ENCODE measurements around the gene UGT1A3. TPM values are rescaled to one million over a fixed set of nuclear protein-coding genes. Genes with fewer than 3 reads are reported as not detected.
A peak's percentile ranks its signal among the peaks of the same experiment; 100 is the strongest.

The UGT1A3 gene
- total and polyA plus RNA-seq, 3 donors from 2014 or later, result not detected

GRCh38 chr2:233705911-233706506 lies 22.8 kb upstream of the UGT1A3 start:
- no peak overlapping the region for H3K27ac ChIP-seq
- 69 to 77% methylated on average over 4 of the region's 4 CpGs for WGBS, 2 donors
- H3K9me3 ChIP-seq, result no peaks in the 10 kb centered on the region
- intact Hi-C loops (cut with DNase I; ENCODE audit: low total_unique reads), result no loop called here
- H3K4me3 ChIP-seq, result no peak overlapping the region
- no peak for DNase-seq
- no peak for TF ChIP-seq POLR2A (IDR thresholded peaks at IDR 0.05)
- TF ChIP-seq CTCF (IDR thresholded peaks at IDR 0.05), result no peak
- no peaks in the 10 kb centered on the region for H3K4me1 ChIP-seq
- H3K36me3 ChIP-seq (ENCODE audit: low read depth, missing control alignments), result no peaks in the 10 kb centered on the region
- H3K27me3 ChIP-seq, result no peaks in the 10 kb centered on the region

GRCh38 chr2:233706720-233707119 lies 22.1 kb upstream of the UGT1A3 start:
- intact Hi-C loops (cut with DNase I; ENCODE audit: low total_unique reads), result no loop called here
- no peaks in the 10 kb centered on the region for H3K9me3 ChIP-seq
- no peak for TF ChIP-seq POLR2A (IDR thresholded peaks at IDR 0.05)
- H3K4me3 ChIP-seq, result no peak overlapping the region
- H3K36me3 ChIP-seq (ENCODE audit: low read depth, missing control alignments), result no peaks in the 10 kb centered on the region
- 20 to 59% methylated on average over 1 of the region's 1 CpG for WGBS, 2 donors
- H3K4me1 ChIP-seq, result no peaks in the 10 kb centered on the region
- H3K27ac ChIP-seq, result no peak overlapping the region
- H3K27me3 ChIP-seq, result no peaks in the 10 kb centered on the region
- DNase-seq, result no peak

GRCh38 chr2:233707940-233708644 lies 20.8 kb upstream of the UGT1A3 start:
- 57 to 58% methylated on average over 10 of the region's 10 CpGs for WGBS, 2 donors
- H3K27ac ChIP-seq, result no peak overlapping the region
- H3K27me3 ChIP-seq, result no peaks in the 10 kb centered on the region
- DNase-seq, result no peak
- H3K4me1 ChIP-seq, result no peaks in the 10 kb centered on the region
- H3K9me3 ChIP-seq, result no peaks in the 10 kb centered on the region
- intact Hi-C loops (cut with DNase I; ENCODE audit: low total_unique reads), result no loop called here
- no peaks in the 10 kb centered on the region for H3K36me3 ChIP-seq (ENCODE audit: low read depth, missing control alignments)
- no peak for TF ChIP-seq POLR2A (IDR thresholded peaks at IDR 0.05)
- no peak for TF ChIP-seq CTCF (IDR thresholded peaks at IDR 0.05)
- H3K4me3 ChIP-seq, result no peak overlapping the region

GRCh38 chr2:233708942-233709341 lies 19.9 kb upstream of the UGT1A3 start:
- intact Hi-C loops (cut with DNase I; ENCODE audit: low total_unique reads), result no loop called here
- TF ChIP-seq CTCF (IDR thresholded peaks at IDR 0.05) (no peak), POLR2A (IDR thresholded peaks at IDR 0.05) (no peak)
- H3K4me1 ChIP-seq, result no peaks in the 10 kb centered on the region
- DNase-seq, result peak; percentile 73
- no peaks in the 10 kb centered on the region for H3K9me3 ChIP-seq
- H3K4me3 ChIP-seq, result no peak overlapping the region
- H3K27me3 ChIP-seq, result no peaks in the 10 kb centered on the region
- no peak overlapping the region for H3K27ac ChIP-seq
- WGBS, 2 donors, result 69 to 71% methylated on average over 5 of the region's 5 CpGs
- no peaks in the 10 kb centered on the region for H3K36me3 ChIP-seq (ENCODE audit: low read depth, missing control alignments)

GRCh38 chr2:233711312-233712008 lies 17.4 kb upstream of the UGT1A3 start:
- peak; percentile 91 for DNase-seq
- Histone ChIP-seq H3K27me3 (no peaks in the 10 kb centered on the region), H3K4me3 (no peak overlapping the region), H3K4me1 (no peaks in the 10 kb centered on the region), H3K9me3 (no peaks in the 10 kb centered on the region), H3K27ac (no peak overlapping the region), H3K36me3 (ENCODE audit: low read depth, missing control alignments) (no peaks in the 10 kb centered on the region)
- intact Hi-C loops (cut with DNase I; ENCODE audit: low total_unique reads), result no loop called here
- WGBS, 2 donors, result 43 to 59% methylated on average over 8 to 11 of the region's 11 CpGs
- TF ChIP-seq CTCF (IDR thresholded peaks at IDR 0.05), result peak; percentile 61 to 81 (median 63)
- TF ChIP-seq POLR2A (IDR thresholded peaks at IDR 0.05), result no peak
